ENCODE results near the gene PDZD4.
A peak's percentile ranks its signal among the peaks of the same experiment; 100 is the strongest.

Gene PDZD4

GRCh38 chrX:153804621-153805020 lies 25.7 kb downstream of the PDZD4 start:
- no peak for DNase-seq

GRCh38 chrX:153804100-153804595 lies 26.2 kb downstream of the PDZD4 start:
- no peak for DNase-seq

GRCh38 chrX:153803211-153804099 lies 26.9 kb downstream of the PDZD4 start:
- DNase-seq: no peak

- DNase-seq: no peak
Measured at GRCh38 chrX:153802513-153803045, 27.8 kb downstream of the PDZD4 start.

- no peak for DNase-seq
Measured at GRCh38 chrX:153801669-153802068, 28.7 kb downstream of the PDZD4 start.

- no peak for DNase-seq
Measured at GRCh38 chrX:153800746-153801145, 29.6 kb downstream of the PDZD4 start.

GRCh38 chrX:153800177-153800722 lies 30.1 kb downstream of the PDZD4 start:
- DNase-seq: no peak

GRCh38 chrX:153799326-153799725 lies 31.0 kb downstream of the PDZD4 start:
- no peak for DNase-seq

GRCh38 chrX:153797415-153798015 lies 32.8 kb downstream of the PDZD4 start:
- DNase-seq: no peak

GRCh38 chrX:153794897-153795816 lies 35.2 kb downstream of the PDZD4 start:
- DNase-seq: no peak

- DNase-seq: peak; percentile 87
Measured at GRCh38 chrX:153794018-153794896, 36.1 kb downstream of the PDZD4 start, which contains the start of the genes IDH3G and SSR4. Gene IDH3G (minus strand): TSS chrX:153794375. CDS start chrX:153794326, 49 bp downstream. Gene SSR4 (plus strand): TSS chrX:153794668. CDS start chrX:153794688, 20 bp downstream.

- no peak for DNase-seq
Measured at GRCh38 chrX:153793291-153793690, 37.1 kb downstream of the PDZD4 start.

- no peak for DNase-seq
Measured at GRCh38 chrX:153792368-153792767, 38.0 kb downstream of the PDZD4 start.

GRCh38 chrX:153791104-153791852 lies 39.1 kb downstream of the PDZD4 start:
- DNase-seq: no peak

GRCh38 chrX:153789654-153790053 lies 40.7 kb downstream of the PDZD4 start:
- DNase-seq: no peak

GRCh38 chrX:153786669-153787068 lies 43.7 kb downstream of the PDZD4 start:
- DNase-seq: no peak

- DNase-seq: no peak
Measured at GRCh38 chrX:153784325-153784967, 45.9 kb downstream of the PDZD4 start.

- DNase-seq: no peak
Measured at GRCh38 chrX:153783378-153784013, 46.8 kb downstream of the PDZD4 start.

GRCh38 chrX:153782871-153783270 lies 47.5 kb downstream of the PDZD4 start:
- no peak for DNase-seq

All from NCI-H526 treated with DMSO at 0.1 percent for 48 hours (cell line).